Measurements from ENCODE around the gene YPEL2.
"Not testable (repeated sequence)": the region's sequence is repeated elsewhere in the genome, so short reads cannot be mapped to it uniquely, and the experiment has no call there.

The YPEL2 gene, protein sequence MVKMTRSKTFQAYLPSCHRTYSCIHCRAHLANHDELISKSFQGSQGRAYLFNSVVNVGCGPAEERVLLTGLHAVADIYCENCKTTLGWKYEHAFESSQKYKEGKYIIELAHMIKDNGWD

DNA sequence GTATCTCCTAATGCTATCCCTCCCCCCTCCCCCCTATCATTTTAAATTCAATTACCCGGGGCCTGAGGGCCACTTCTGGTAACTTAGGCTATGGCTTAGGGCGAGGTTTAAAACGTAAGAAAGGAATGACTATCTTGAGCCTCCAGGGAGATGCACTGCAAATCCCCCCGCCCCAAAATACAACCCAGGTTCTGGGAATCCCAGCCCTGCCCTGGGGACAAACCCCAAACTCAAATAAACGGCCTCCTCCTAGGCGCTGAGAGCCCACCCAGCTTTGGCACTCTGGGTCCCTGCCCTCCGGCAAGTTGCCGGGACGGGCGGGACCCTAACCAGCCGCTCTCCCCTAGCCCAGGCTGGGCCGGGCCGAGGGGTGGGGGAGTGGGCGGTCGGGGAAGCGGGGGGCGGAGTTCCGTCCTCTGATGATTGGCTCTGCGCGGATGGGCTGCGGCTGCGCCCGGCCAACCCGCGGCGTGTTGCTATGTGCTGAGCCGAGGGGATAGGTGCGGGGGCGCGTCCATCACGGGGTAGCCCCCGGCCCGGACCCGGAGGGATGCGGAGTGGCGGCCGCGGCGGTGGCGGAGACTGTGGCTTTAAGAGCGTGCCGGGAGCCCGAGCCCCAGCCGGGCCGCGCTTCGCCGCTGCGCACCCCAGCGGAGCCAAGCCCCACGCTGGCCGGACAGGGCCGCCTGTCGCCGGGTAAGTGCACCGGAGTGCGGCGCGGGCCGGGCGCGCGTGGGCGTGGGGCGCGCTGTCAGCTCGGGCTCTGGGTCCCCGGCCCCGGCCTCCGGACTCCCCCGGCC lies at the start of gene YPEL2:
Gene YPEL2 (plus strand): TSS at position 527 of the 800 bp plus-strand sequence. CDS start 21,755 bp downstream, outside the sequence.
- TF ChIP-seq, protein P1, sequence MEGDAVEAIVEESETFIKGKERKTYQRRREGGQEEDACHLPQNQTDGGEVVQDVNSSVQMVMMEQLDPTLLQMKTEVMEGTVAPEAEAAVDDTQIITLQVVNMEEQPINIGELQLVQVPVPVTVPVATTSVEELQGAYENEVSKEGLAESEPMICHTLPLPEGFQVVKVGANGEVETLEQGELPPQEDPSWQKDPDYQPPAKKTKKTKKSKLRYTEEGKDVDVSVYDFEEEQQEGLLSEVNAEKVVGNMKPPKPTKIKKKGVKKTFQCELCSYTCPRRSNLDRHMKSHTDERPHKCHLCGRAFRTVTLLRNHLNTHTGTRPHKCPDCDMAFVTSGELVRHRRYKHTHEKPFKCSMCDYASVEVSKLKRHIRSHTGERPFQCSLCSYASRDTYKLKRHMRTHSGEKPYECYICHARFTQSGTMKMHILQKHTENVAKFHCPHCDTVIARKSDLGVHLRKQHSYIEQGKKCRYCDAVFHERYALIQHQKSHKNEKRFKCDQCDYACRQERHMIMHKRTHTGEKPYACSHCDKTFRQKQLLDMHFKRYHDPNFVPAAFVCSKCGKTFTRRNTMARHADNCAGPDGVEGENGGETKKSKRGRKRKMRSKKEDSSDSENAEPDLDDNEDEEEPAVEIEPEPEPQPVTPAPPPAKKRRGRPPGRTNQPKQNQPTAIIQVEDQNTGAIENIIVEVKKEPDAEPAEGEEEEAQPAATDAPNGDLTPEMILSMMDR (IDR thresholded peaks at IDR 0.05; ENCODE audit: low read depth, low read length), result no peak

DNA sequence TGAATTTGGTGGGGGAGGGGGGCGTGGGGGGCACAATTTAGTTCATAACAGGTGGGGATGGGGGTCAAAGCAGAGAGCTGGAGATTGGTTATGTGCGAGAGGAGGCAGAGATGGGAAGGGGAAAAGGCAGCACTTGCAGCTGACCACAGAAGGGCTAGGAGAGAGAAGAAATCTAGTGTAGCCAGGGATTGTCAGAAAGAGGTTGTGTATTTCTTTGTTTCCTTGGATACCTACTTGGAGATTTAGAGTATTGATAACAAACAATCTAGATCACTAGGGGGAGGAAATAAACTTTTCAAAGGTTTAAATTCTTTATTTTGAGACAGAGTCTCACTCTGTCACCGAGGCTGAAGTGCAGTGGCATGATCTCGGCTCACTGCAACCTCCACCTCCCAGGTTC lies 47.1 kb upstream of the YPEL2 start:
- TF ChIP-seq, protein P1 (IDR thresholded peaks at IDR 0.05; ENCODE audit: low read depth, low read length), result no peak
- H3K4me3 ChIP-seq (ENCODE audit: low read depth, low read length), result no peak overlapping the region

More for the DNA sequence above, at the start of gene YPEL2:
- peak within 1 kb of the TSS; percentile 78 for H3K4me3 ChIP-seq (ENCODE audit: low read depth, low read length)

DNA sequence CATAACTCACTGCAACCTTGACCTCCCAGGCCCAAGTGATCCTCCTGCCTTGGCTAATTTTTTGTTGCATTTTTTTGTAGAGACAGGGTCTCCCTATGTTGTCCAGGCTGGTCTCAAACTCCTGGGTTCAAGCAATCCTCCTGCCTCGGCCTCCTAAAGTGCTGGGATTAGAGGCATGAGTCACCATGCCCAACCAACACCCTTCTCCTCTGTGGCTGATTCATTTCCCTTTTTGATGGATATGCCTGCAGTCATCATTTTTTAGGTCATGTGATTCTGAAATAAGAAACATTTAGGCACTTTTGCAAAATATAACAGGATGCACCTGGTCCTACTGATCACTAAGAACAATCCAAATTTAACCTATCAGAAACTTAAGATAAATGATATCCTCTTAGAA lies 44.0 kb upstream of the YPEL2 start:
- TF ChIP-seq, protein P1 (IDR thresholded peaks at IDR 0.05; ENCODE audit: low read depth, low read length), result no peak

DNA sequence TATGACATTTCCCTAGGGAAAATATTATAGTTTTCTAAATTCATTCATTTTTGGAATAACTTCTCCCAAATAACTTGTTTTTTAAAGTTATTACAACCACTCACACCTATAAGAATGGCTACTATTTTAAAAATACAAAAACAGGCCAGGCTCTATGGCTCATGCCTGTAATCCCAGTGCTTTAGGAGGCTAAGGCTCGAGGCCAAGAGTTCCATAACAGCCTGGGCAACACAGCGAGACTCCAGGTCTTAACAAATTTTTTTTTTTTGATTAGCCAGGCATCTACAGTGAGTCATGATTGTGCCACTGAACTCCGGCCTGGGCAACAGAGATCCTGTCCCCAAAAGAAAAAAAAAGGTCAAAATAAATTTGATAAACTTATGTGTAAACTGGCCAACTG lies 43.6 kb upstream of the YPEL2 start:
- TF ChIP-seq, protein P1 (IDR thresholded peaks at IDR 0.05; ENCODE audit: low read depth, low read length), result no peak
- no peak overlapping the region for H3K4me3 ChIP-seq (ENCODE audit: low read depth, low read length)

More for the DNA sequence above, 44.0 kb upstream of the YPEL2 start:
- H3K4me3 ChIP-seq (ENCODE audit: low read depth, low read length), result no peak overlapping the region

DNA sequence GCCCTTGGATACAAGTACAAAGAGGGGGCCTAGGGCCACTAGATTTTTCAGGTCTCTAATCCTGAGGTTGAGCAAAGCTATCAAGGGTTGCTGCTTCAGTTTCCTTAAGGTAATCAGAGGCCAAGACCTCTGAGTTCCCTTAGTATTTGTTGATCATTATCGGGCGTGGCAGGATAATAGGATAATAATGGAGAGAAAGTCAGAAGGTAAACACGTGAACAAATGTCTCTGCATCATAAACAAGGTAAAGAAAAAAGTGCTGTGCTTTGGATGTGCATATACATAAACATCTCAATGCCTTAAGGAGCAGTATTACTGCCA lies 41.5 kb upstream of the YPEL2 start:
- H3K4me3 ChIP-seq (ENCODE audit: low read depth, low read length), result no peak overlapping the region
- TF ChIP-seq, protein P1 (IDR thresholded peaks at IDR 0.05; ENCODE audit: low read depth, low read length), result no peak

DNA sequence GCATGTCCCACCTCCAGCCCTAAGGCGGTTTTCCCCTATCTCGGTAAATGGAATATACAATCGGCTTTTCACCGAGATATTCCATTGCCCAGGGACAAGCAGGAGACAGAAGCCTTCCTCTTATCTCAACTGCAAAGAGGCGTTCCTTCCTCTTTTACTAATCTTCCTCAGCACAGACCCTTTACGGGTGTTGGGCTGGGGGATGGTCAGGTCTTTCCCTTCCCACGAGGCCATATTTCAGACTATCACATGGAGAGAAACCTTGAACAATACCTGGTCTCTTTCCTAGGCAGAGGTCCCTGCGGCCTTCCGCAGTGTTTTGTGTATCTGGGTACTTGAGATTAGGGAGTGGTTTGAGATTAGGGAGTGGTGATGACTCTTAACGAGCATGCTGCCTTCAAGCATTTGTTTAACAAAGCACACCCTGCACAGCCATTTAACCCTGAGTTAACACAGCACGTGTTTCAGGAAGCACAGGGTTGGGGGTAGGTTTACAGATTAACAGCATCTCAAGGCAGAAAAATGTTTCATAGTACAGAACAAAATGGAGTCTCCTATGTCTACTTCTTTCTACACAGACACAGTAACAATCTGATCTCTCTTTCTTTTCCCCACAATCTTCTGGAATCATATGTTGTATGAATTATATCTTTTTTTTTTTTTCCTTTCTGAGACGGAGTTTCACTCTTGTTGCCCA lies 41.0 kb upstream of the YPEL2 start:
- H3K4me3 ChIP-seq (ENCODE audit: low read depth, low read length), result not testable (repeated sequence)

DNA sequence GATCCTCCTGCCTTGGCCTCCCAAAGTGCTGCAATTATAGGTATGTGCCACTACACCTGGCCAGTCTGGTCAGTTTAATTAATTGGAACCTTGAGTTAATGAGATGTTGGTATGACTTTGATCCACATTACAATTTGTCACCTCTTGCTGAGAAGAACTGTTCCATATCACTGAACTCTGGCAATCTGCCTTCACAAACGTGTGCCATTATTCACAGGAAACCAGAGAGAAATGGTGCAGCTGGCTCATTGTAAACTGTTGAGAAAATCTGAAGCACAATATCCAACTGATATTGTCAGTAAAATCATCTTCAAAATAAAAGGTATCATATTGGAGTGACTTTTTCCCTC lies 39.3 kb upstream of the YPEL2 start:
- no peak overlapping the region for H3K4me3 ChIP-seq (ENCODE audit: low read depth, low read length)
- TF ChIP-seq, protein P1 (IDR thresholded peaks at IDR 0.05; ENCODE audit: low read depth, low read length), result no peak
